GM12878 (cell line): ENCODE results near the gene TCEANC2. TPM values are rescaled to one million over a fixed set of nuclear protein-coding genes. Genes with fewer than 3 reads are reported as not detected.

Experiments
- ATAC-seq: fragments of 200-7000 bp; cut with Tn5 transposase; 3 replicates; pipeline ENCODE4 v1.9.1; 2020; ENCODE audit warnings: mild to moderate bottlenecking, moderate library complexity
- BruUV-seq: library from RNA; stranded (reverse); fragments of 400-500 nt; replicated peaks from 2 replicates; lab custom pipeline; 2021; lab: Mats Ljungman, UMichigan
- CTCF ChIA-PET: fragments of 300-600 bp; sonication (Branson Sonifier 250); formaldehyde crosslinking; extraction: SDS; loops from one replicate; lab custom pipeline; 2021; ENCODE audit warnings: inconsistent platforms; lab: Yijun Ruan, JAX
- POLR2A ChIA-PET: fragments of 350-600 bp; formaldehyde crosslinking; extraction: SDS; loops from one replicate; lab custom pipeline; 2021; ENCODE audit warnings: inconsistent platforms; lab: Charles Lee
- RAD21 ChIA-PET: fragments of 300-600 bp; sonication (Branson Sonifier 250); formaldehyde crosslinking; loops from one replicate; lab custom pipeline; 2023; ENCODE audit warnings: antibody characterized with exemption; ENCODE audit not compliant: unreplicated experiment; lab: Charles Lee
- SMC1A ChIA-PET: fragments of 300-600 bp; sonication (Branson Sonifier 250); formaldehyde crosslinking; loops from one replicate; lab custom pipeline; 2023; ENCODE audit not compliant: unreplicated experiment, uncharacterized antibody; lab: Charles Lee
- DNase-seq: peaks from one replicate; pipeline ENCODE4 v3.0.0-alpha.2; 2011; ENCODE audit warnings: low read depth, low spot score
- FAIRE-seq: peaks from 3 replicates; lab custom pipeline; 2011; peaks lifted over from hg19 to GRCh38; lab: Jason Lieb, UNC
- H2AFZ ChIP-seq: 2 replicates; pipeline ENCODE4 v1.6.0; 2011; ENCODE audit warnings: low read depth, low read length, control low read depth; ENCODE audit not compliant: control insufficient read depth
- H3K27ac ChIP-seq: 2 replicates; pipeline ENCODE4 v1.5.1; 2011; ENCODE audit warnings: control low read depth; ENCODE audit not compliant: control insufficient read depth, insufficient read depth
- H3K27me3 ChIP-seq, 2 experiments: replicated peaks in 1 of 2; 2 replicates each; pipeline versions ENCODE4 v1.6.0 to v1.6.1; 2011; ENCODE audit warnings: low read length in 1 of 2; ENCODE audit not compliant: control insufficient read depth in 2 of 2, insufficient read depth in 2 of 2
- H3K36me3 ChIP-seq, 2 experiments: 2 replicates each; pipeline ENCODE4 v1.5.1; 2011; ENCODE audit warnings: low read length in 1 of 2; ENCODE audit not compliant: control insufficient read depth in 2 of 2, insufficient read depth in 2 of 2
- H3K4me1 ChIP-seq: 2 replicates; pipeline ENCODE4 v1.6.1; 2011; ENCODE audit warnings: mild to moderate bottlenecking, low read length, moderate library complexity, mixed read lengths; ENCODE audit not compliant: control insufficient read depth, insufficient read depth
- H3K4me2 ChIP-seq: 2 replicates; pipeline ENCODE4 v1.6.0; 2011; ENCODE audit warnings: control low read depth; ENCODE audit not compliant: control insufficient read depth, insufficient read depth
- H3K4me3 ChIP-seq: fragments of 200-600 bp; sonication (generic); 2 replicates; pipeline ENCODE4 v1.5.1; 2016
- H3K79me2 ChIP-seq: 2 replicates; pipeline ENCODE4 v1.6.0; 2011; ENCODE audit warnings: low read length; ENCODE audit not compliant: control insufficient read depth, insufficient read depth
- H3K9ac ChIP-seq: 2 replicates; pipeline ENCODE4 v1.8.0; 2011; ENCODE audit warnings: low read length, control low read depth, mixed read lengths; ENCODE audit not compliant: control insufficient read depth, insufficient read depth
- H3K9me3 ChIP-seq: replicated peaks from 3 replicates; pipeline ENCODE4 v1.5.1; 2011; ENCODE audit warnings: mild to moderate bottlenecking, low read length; ENCODE audit not compliant: control insufficient read depth, insufficient read depth
- H4K20me1 ChIP-seq: 2 replicates; pipeline ENCODE4 v1.6.0; 2011; ENCODE audit not compliant: control insufficient read depth, insufficient read depth
- CHD2 ChIP-seq: IDR thresholded peaks from 2 replicates; pipeline ENCODE4 v1.6.1; 2011; ENCODE audit warnings: low read depth, low read length, improper control_type of control experiment, borderline replicate concordance
- IKZF1 ChIP-seq: fragments of 450-650 bp; conservative IDR thresholded peaks from 2 replicates; pipeline ENCODE4 v1.6.1; 2017; ENCODE audit warnings: antibody characterized with exemption, mild to moderate bottlenecking
- IKZF2 ChIP-seq, 2 experiments: fragments of 450-650 bp; IDR thresholded peaks; 2 replicates each; pipeline ENCODE4 v1.6.1; 2017; ENCODE audit warnings: mild to moderate bottlenecking in 2 of 2, moderate library complexity in 2 of 2
- MEF2B ChIP-seq: fragments of 450-650 bp; IDR thresholded peaks from 2 replicates; pipeline ENCODE4 v1.6.1; 2018; ENCODE audit warnings: mild to moderate bottlenecking, moderate library complexity; ENCODE audit not compliant: partially characterized antibody, poor library complexity, severe bottlenecking
- MYB ChIP-seq: fragments of 150-350 bp; IDR thresholded peaks from 2 replicates; pipeline ENCODE4 v1.6.1; 2014; ENCODE audit warnings: mild to moderate bottlenecking, low read depth, low read length, borderline replicate concordance
- REST ChIP-seq: IDR thresholded peaks from 2 replicates; pipeline ENCODE4 v1.6.1; 2012; ENCODE audit warnings: mild to moderate bottlenecking, low read depth, low read length
- YY1 ChIP-seq: IDR thresholded peaks from 2 replicates; pipeline ENCODE4 v1.6.1; 2011; ENCODE audit warnings: low read depth, mild to moderate bottlenecking, low read length
- ZBTB33 ChIP-seq: fragments of 450-650 bp; IDR thresholded peaks from 2 replicates; pipeline ENCODE4 v1.6.1; 2017; ENCODE audit warnings: mild to moderate bottlenecking
- ZBTB40 ChIP-seq: fragments of 450-650 bp; IDR thresholded peaks from 2 replicates; pipeline ENCODE4 v1.6.1; 2016; ENCODE audit warnings: mild to moderate bottlenecking, moderate library complexity, borderline replicate concordance
- ZNF217 ChIP-seq: fragments of 450-650 bp; IDR thresholded peaks from 2 replicates; pipeline ENCODE4 v1.6.1; 2017; ENCODE audit warnings: antibody characterized with exemption, mild to moderate bottlenecking
- WGBS: methylation state at CpG from one replicate; pipeline ENCODE4 v1.1.6; 2016; ENCODE audit warnings: low lambda C conversion rate; ENCODE audit not compliant: insufficient replicate concordance, insufficient coverage; ENCODE audit errors: missing lambda C conversion rate; 5-methylcytosine and 5-hydroxymethylcytosine counted together
- in situ Hi-C: fragments of 300-500 bp; cut with MboI; formaldehyde crosslinking; loops from 9 replicates; pipeline ENCODE4 v1.14.3; 2018; ENCODE audit warnings: mixed read lengths
- intact Hi-C: fragments of 100-400 bp; cut with micrococcal nuclease; formaldehyde crosslinking; loops from one replicate; pipeline ENCODE4 v1.14.2; 2022; ENCODE audit not compliant: unreplicated experiment
- polyA plus RNA-seq, 11 experiments: library from polyadenylated mRNA; depleted of rRNA in 4 of 11; unstranded in 6 of 11; stranded (reverse) in 5 of 11; fragments of >200 nt; fragmentation: Nextera tagmentation in 4 of 11; fragmentation: Illumina TruSeq in 1 of 11; extraction: Ambion mirVana in 4 of 11; extraction: Trizol in 1 of 11; gene quantifications; 1 replicate in 1 of 11; 2 replicates in 10 of 11; pipeline versions ENCODE4 v1.2.1 to v1.2.3, GENCODE V29; 2011 to 2016; ENCODE audit warnings: inconsistent platforms in 2 of 11, missing spikeins in 2 of 11, low read depth in 1 of 11
- total RNA-seq, 4 experiments: library from RNA; depleted of rRNA in 3 of 4; stranded (reverse); fragments of >200 nt in 3 of 4; fragmentation: Illumina TruSeq in 1 of 4; extraction: Trizol in 1 of 4; gene quantifications; 2 replicates each; pipeline versions ENCODE4 v1.2.1 to v1.2.3, GENCODE V29; 2013 to 2021

TCEANC2 gene
- total and polyA plus RNA-seq, 10 of the 15 experiments (the other 5 are each of a cell fraction or from before 2014, with no cell fraction given) = 4.4 to 13.2 (median 6.4) TPM

GRCh38 chr1:54007613-54008012 is 45.8 kb upstream of the TCEANC2 start (continued):
- TF ChIP-seq REST (no peak), IKZF2 (IDR thresholded peaks at IDR 0.05) (no peak)
- TF ChIP-seq, all 136 proteins: peak for 0

GRCh38 chr1:54008876-54009275 is 44.5 kb upstream of the TCEANC2 start:
- FAIRE-seq (no peak), DNase-seq (no peak), ATAC-seq (no peak)
- Histone ChIP-seq H3K9me3 (no peaks in the 10 kb centered on the region; the same call in 2 of the 3 replicates), H2AFZ (no peak overlapping the region), H3K27me3 (no peaks in the 10 kb centered on the region; a peak in 1 of 4 replicates), H3K4me3 (no peak overlapping the region), H3K4me2 (no peak overlapping the region), H3K36me3 (no peaks in the 10 kb centered on the region), H3K9ac (no peak overlapping the region), H3K27ac (no peak overlapping the region), H3K4me1 (no peaks in the 10 kb centered on the region), H4K20me1 (no peaks in the 10 kb centered on the region), H3K79me2 (no peaks in the 10 kb centered on the region)
- CTCF ChIA-PET = interaction anchor here (1.5 kb wide), 1 partner anchor 148 kb away, joined by 6 read pairs; no protein-coding TSS in a partner anchor
- TF ChIP-seq MYB (no peak), MEF2B (no peak), IKZF1 (no peak), ZBTB33 (no peak), YY1 (no peak), ZNF217 (no peak), CHD2 (no peak), ZBTB40 (no peak)
- SMC1A ChIA-PET = no interaction called here
- 65% methylated on average over 13 of the region's 13 CpGs for WGBS
- in situ Hi-C loops = no loop called here
- BruUV-seq = no TSS peak
- RAD21 ChIA-PET = interaction anchor here (1.4 kb wide), 1 partner anchor 9 kb away, joined by 3 read pairs; the partner anchor contains the start of gene LDLRAD1
- POLR2A ChIA-PET = no interaction called here
- intact Hi-C loops = no loop called here
